GM18858 (cell line): ENCODE measurements around the gene MC5R.
"Not testable (repeated sequence)": the region's sequence is repeated elsewhere in the genome, so short reads cannot be mapped to it uniquely, and the experiment has no call there.

ENCODE experiments used
- ATAC-seq: cut with Tn5 transposase; IDR thresholded peaks from one replicate; pipeline ENCODE4 v1.9.1; 2021; ENCODE audit not compliant: unreplicated experiment

MC5R gene

GRCh38 chr18:13836559-13836958, 12.6 kb downstream of the MC5R start:
- ATAC-seq = no peak

GRCh38 chr18:13849791-13850190, 25.8 kb downstream of the MC5R start:
- no peak for ATAC-seq

DNA sequence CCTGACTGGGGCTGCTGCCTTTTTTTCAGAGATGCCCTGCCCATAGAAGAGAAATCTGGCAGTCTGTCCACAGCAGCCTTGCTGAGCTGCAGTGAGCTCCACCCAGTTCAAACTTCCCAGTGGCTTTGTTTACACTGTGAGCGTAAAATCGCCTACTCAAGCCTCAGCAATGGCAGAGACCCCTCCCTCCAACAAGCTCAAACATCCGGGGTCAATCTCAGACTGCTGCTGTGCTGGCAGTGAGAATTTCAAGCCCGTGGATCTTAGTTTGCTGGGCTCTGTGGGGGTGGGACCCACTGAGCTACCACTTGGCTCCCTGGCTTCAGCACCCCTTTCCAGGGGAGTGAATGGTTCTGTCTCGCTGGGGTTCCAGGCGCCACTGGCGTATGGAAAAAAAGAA, 38.9 kb downstream of the MC5R start:
- ATAC-seq = not testable (repeated sequence)

GRCh38 chr18:13868501-13869271, 44.7 kb downstream of the MC5R start:
- ATAC-seq = no peak

- ATAC-seq = no peak
Observed at GRCh38 chr18:13871701-13872100, 47.8 kb downstream of the MC5R start.

DNA sequence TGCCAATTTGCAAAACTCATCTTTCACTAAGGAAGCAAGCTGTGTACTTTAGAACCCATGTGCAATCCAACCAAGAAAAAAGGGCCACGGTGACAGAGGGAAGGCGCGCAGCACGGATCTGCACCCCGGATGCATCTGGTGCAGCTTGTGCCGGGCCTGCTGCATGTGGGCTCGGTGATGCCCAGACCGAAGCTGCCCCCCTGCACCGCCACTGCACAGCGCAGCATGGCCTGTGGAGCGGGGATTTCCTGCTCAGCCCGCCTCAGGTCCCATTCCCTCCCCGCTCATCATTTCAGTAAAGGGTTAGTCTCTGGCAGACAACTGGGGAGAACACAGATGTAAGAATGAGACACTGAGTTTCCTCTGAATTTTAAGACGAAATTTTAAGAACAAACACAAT, 48.4 kb downstream of the MC5R start:
- no peak for ATAC-seq

DNA sequence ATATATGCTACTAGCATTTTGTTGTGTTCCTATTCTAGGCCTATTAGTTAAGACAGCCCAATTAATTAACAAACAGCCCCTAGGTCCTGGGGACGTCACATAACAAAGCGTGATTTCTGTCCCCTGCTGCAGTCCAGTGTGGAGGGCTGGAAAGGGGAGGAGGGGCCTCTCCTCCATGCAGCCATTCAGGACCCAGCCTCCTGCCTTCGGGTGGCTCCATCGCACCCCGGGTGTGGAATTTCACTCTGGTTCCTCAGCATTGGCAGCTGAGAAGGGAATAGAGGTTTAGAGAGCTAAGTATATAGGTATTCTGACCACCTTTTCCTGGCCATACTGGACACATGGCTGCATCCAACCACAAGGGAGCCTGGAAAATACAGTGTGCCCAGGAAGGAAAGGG, 49.0 kb downstream of the MC5R start:
- no peak for ATAC-seq

- no peak for ATAC-seq
Observed at GRCh38 chr18:13874558-13874957, 50.6 kb downstream of the MC5R start.
